ENCODE results near the gene HSD17B2.

GRCh38 chr16:82017911-82018568 is 17.0 kb upstream of the HSD17B2 start:
- TF ChIP-seq POLR2AphosphoS5 (IDR thresholded peaks at IDR 0.05) (no peak), POLR2A (IDR thresholded peaks at IDR 0.05) (no peak)
- TF ChIP-seq, protein P1, sequence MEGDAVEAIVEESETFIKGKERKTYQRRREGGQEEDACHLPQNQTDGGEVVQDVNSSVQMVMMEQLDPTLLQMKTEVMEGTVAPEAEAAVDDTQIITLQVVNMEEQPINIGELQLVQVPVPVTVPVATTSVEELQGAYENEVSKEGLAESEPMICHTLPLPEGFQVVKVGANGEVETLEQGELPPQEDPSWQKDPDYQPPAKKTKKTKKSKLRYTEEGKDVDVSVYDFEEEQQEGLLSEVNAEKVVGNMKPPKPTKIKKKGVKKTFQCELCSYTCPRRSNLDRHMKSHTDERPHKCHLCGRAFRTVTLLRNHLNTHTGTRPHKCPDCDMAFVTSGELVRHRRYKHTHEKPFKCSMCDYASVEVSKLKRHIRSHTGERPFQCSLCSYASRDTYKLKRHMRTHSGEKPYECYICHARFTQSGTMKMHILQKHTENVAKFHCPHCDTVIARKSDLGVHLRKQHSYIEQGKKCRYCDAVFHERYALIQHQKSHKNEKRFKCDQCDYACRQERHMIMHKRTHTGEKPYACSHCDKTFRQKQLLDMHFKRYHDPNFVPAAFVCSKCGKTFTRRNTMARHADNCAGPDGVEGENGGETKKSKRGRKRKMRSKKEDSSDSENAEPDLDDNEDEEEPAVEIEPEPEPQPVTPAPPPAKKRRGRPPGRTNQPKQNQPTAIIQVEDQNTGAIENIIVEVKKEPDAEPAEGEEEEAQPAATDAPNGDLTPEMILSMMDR (IDR thresholded peaks at IDR 0.05), result no peak
